ENCODE measurements around the gene SSBP3. TPM values are rescaled to one million over a fixed set of nuclear protein-coding genes. Genes with fewer than 3 reads are reported as not detected.

The SSBP3 gene
- total and polyA plus RNA-seq, 9 of the 15 experiments (the other 6 are each of a cell fraction or from before 2014, with no cell fraction given), result 8.7 to 108 (median 33.8) TPM

DNA sequence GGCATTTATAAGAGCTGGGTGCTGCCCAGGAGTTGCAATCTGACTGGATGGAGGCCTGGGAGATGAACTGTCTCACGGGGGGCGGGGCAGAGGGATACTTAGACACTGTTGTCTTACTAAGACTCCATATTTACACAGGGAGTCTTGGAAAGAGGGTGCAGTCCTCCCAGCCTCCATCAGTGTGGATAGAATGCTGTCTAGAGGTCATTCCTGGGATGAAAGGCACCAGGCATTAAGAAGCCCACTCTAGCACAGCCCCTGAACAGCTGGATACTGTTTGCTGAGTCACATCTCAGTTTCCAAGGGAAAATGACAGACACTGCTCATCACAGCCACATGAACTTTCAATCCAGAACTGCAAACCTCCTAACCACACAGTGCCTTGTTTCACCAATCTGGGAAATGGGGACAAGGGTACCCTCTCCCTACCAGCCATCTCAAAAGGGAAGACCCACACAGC is 43.3 kb downstream of the SSBP3 start (continued):
- TF ChIP-seq E2F3 (CRISPR knock-in tag; IDR thresholded peaks at IDR 0.05), result no peak
- no peak for TF ChIP-seq ETS2 (tag; IDR thresholded peaks at IDR 0.05; ENCODE audit: borderline replicate concordance, poor library complexity, severe bottlenecking)
- TF ChIP-seq YBX1 (IDR thresholded peaks at IDR 0.05), result no peak
- TF ChIP-seq, protein P1, sequence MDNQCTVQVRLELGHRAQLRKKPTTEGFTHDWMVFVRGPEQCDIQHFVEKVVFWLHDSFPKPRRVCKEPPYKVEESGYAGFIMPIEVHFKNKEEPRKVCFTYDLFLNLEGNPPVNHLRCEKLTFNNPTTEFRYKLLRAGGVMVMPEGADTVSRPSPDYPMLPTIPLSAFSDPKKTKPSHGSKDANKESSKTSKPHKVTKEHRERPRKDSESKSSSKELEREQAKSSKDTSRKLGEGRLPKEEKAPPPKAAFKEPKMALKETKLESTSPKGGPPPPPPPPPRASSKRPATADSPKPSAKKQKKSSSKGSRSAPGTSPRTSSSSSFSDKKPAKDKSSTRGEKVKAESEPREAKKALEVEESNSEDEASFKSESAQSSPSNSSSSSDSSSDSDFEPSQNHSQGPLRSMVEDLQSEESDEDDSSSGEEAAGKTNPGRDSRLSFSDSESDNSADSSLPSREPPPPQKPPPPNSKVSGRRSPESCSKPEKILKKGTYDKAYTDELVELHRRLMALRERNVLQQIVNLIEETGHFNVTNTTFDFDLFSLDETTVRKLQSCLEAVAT (IDR thresholded peaks at IDR 0.05), result no peak
- peak; percentile 26; the same call in 1 of the 2 replicates for TF ChIP-seq ZBTB7A (IDR thresholded peaks at IDR 0.05; ENCODE audit: borderline replicate concordance, control insufficient read depth, low read depth, low read length)
- TF ChIP-seq SMARCA4 (IDR thresholded peaks at IDR 0.05), result 0 out of 2 replicates have a peak, but pooled peaks have one; percentile 21
- TF ChIP-seq, protein P2, sequence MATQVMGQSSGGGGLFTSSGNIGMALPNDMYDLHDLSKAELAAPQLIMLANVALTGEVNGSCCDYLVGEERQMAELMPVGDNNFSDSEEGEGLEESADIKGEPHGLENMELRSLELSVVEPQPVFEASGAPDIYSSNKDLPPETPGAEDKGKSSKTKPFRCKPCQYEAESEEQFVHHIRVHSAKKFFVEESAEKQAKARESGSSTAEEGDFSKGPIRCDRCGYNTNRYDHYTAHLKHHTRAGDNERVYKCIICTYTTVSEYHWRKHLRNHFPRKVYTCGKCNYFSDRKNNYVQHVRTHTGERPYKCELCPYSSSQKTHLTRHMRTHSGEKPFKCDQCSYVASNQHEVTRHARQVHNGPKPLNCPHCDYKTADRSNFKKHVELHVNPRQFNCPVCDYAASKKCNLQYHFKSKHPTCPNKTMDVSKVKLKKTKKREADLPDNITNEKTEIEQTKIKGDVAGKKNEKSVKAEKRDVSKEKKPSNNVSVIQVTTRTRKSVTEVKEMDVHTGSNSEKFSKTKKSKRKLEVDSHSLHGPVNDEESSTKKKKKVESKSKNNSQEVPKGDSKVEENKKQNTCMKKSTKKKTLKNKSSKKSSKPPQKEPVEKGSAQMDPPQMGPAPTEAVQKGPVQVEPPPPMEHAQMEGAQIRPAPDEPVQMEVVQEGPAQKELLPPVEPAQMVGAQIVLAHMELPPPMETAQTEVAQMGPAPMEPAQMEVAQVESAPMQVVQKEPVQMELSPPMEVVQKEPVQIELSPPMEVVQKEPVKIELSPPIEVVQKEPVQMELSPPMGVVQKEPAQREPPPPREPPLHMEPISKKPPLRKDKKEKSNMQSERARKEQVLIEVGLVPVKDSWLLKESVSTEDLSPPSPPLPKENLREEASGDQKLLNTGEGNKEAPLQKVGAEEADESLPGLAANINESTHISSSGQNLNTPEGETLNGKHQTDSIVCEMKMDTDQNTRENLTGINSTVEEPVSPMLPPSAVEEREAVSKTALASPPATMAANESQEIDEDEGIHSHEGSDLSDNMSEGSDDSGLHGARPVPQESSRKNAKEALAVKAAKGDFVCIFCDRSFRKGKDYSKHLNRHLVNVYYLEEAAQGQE (IDR thresholded peaks at IDR 0.05; ENCODE audit: borderline replicate concordance), result no peak
- TF ChIP-seq, protein P2 (CRISPR knock-in tag; IDR thresholded peaks at IDR 0.05; ENCODE audit: low read depth), result no peak
- no peak for TF ChIP-seq CBX3 (IDR thresholded peaks at IDR 0.05; ENCODE audit: borderline replicate concordance in 1 of 2, low read length in 2 of 2)
- no peak for TF ChIP-seq KLF10 (CRISPR knock-in tag; IDR thresholded peaks at IDR 0.05)
- peak; percentile 34 for TF ChIP-seq PHF20 (IDR thresholded peaks at IDR 0.05; ENCODE audit: partially characterized antibody)
- no peak for TF ChIP-seq ZFPM2 (CRISPR knock-in tag; IDR thresholded peaks at IDR 0.05)
- TF ChIP-seq HNRNPL (IDR thresholded peaks at IDR 0.05; ENCODE audit: low read depth, low read length), result no peak
- TF ChIP-seq, protein P3, sequence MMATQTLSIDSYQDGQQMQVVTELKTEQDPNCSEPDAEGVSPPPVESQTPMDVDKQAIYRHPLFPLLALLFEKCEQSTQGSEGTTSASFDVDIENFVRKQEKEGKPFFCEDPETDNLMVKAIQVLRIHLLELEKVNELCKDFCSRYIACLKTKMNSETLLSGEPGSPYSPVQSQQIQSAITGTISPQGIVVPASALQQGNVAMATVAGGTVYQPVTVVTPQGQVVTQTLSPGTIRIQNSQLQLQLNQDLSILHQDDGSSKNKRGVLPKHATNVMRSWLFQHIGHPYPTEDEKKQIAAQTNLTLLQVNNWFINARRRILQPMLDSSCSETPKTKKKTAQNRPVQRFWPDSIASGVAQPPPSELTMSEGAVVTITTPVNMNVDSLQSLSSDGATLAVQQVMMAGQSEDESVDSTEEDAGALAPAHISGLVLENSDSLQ (IDR thresholded peaks at IDR 0.05), result peak; percentile 60; the same call in 1 of the 2 replicates
- TF ChIP-seq GATAD2B (IDR thresholded peaks at IDR 0.05; ENCODE audit: borderline replicate concordance), result no peak
- TF ChIP-seq, protein P4, sequence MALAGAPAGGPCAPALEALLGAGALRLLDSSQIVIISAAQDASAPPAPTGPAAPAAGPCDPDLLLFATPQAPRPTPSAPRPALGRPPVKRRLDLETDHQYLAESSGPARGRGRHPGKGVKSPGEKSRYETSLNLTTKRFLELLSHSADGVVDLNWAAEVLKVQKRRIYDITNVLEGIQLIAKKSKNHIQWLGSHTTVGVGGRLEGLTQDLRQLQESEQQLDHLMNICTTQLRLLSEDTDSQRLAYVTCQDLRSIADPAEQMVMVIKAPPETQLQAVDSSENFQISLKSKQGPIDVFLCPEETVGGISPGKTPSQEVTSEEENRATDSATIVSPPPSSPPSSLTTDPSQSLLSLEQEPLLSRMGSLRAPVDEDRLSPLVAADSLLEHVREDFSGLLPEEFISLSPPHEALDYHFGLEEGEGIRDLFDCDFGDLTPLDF (CRISPR knock-in tag; IDR thresholded peaks at IDR 0.05), result no peak
